HepG2 (cell line): ENCODE measurements around the gene KIAA1958. TPM values are rescaled to one million over a fixed set of nuclear protein-coding genes. Genes with fewer than 3 reads are reported as not detected.

ENCODE experiments used
- CCAR2 ChIP-seq: fragments of 200-400 bp; formaldehyde crosslinking; optimal IDR thresholded peaks from 2 replicates; pipeline ENCODE3; 2018; ENCODE audit warnings: low read depth, mild to moderate bottlenecking, low read length, moderate library complexity
- DR1 ChIP-seq: sonication (generic); formaldehyde crosslinking; IDR thresholded peaks from 2 replicates; pipeline ENCODE4 v1.8.0; 2021; ENCODE audit warnings: mild to moderate bottlenecking, missing genetic modification reagents, inconsistent platforms
- ELF4 ChIP-seq: sonication (generic); formaldehyde crosslinking; IDR thresholded peaks from 2 replicates; pipeline ENCODE4 v1.5.0; 2020; ENCODE audit warnings: missing genetic modification reagents, mild to moderate bottlenecking, moderate library complexity, borderline replicate concordance
- FOXA3 ChIP-seq: IDR thresholded peaks from 2 replicates; pipeline ENCODE4 v1.6.1; 2016; ENCODE audit warnings: missing genetic modification reagents, missing compliant biosample characterization
- FOXP1 ChIP-seq, 2 experiments: fragments of 450-650 bp in 1 of 2; IDR thresholded peaks; 2 replicates each; pipeline ENCODE4 v1.6.1; 2017 to 2018; ENCODE audit warnings: antibody characterized with exemption in 1 of 2
- FOXP4 ChIP-seq: sonication (generic); formaldehyde crosslinking; IDR thresholded peaks from 2 replicates; pipeline ENCODE4 v1.4.0; 2020; ENCODE audit warnings: missing genetic modification reagents
- GLMP ChIP-seq: sonication (generic); formaldehyde crosslinking; IDR thresholded peaks from 2 replicates; pipeline ENCODE4 v1.9.0; 2021; ENCODE audit warnings: missing genetic modification reagents, mild to moderate bottlenecking, borderline replicate concordance
- KDM1A ChIP-seq: IDR thresholded peaks from 2 replicates; pipeline ENCODE4 v1.6.1; 2016; ENCODE audit warnings: missing compliant biosample characterization
- MAX ChIP-seq: IDR thresholded peaks from 2 replicates; pipeline ENCODE4 v1.6.1; 2012; ENCODE audit warnings: inconsistent platforms
- MIXL1 ChIP-seq: IDR thresholded peaks from 2 replicates; pipeline ENCODE4 v1.6.1; 2016
- MTERF4 ChIP-seq: sonication (generic); formaldehyde crosslinking; IDR thresholded peaks from 2 replicates; pipeline ENCODE4 v1.8.0; 2023; ENCODE audit warnings: mild to moderate bottlenecking, missing genetic modification reagents
- NFIC ChIP-seq: IDR thresholded peaks from 2 replicates; pipeline ENCODE4 v1.6.1; 2012; ENCODE audit warnings: mild to moderate bottlenecking, low read length, inconsistent platforms
- NR2F6 ChIP-seq, 2 experiments: IDR thresholded peaks; 2 replicates each; pipeline ENCODE4 v1.6.1; 2016; ENCODE audit warnings: antibody characterized with exemption in 1 of 2, mild to moderate bottlenecking in 1 of 2
- PAXIP1 ChIP-seq: sonication (generic); formaldehyde crosslinking; conservative IDR thresholded peaks from 2 replicates; pipeline ENCODE4 v1.4.0; 2020; ENCODE audit warnings: mild to moderate bottlenecking, missing genetic modification reagents, moderate library complexity
- RARA ChIP-seq: IDR thresholded peaks from 2 replicates; pipeline ENCODE4 v1.6.1; 2016; ENCODE audit warnings: missing genetic modification reagents, missing compliant biosample characterization
- SYNCRIP ChIP-seq: fragments of 200-400 bp; formaldehyde crosslinking; IDR thresholded peaks from 2 replicates; pipeline ENCODE4 v1.6.1; 2018; ENCODE audit warnings: mild to moderate bottlenecking, low read depth, low read length; ENCODE audit not compliant: insufficient read depth
- TMF1 ChIP-seq: sonication (generic); formaldehyde crosslinking; IDR thresholded peaks from 2 replicates; pipeline ENCODE4 v1.8.1; 2022; ENCODE audit warnings: low read depth, missing genetic modification reagents
- TOE1 ChIP-seq: sonication (generic); formaldehyde crosslinking; IDR thresholded peaks from 2 replicates; pipeline ENCODE4 v1.4.0; 2020; ENCODE audit warnings: mild to moderate bottlenecking, missing genetic modification reagents
- ZNF207 ChIP-seq: fragments of 450-650 bp; IDR thresholded peaks from 2 replicates; pipeline ENCODE4 v1.6.1; 2016; ENCODE audit warnings: antibody characterized with exemption, borderline replicate concordance
- ZNF331 ChIP-seq: sonication (generic); formaldehyde crosslinking; IDR thresholded peaks from 2 replicates; pipeline ENCODE4 v1.4.0; 2020; ENCODE audit warnings: missing genetic modification reagents
- polyA plus RNA-seq, 8 experiments: library from polyadenylated mRNA; depleted of rRNA in 3 of 8; stranded (reverse) in 7 of 8; unstranded in 1 of 8; fragments of >200 nt; fragmentation: Illumina TruSeq in 4 of 8; extraction: Trizol in 4 of 8; gene quantifications; 2 replicates each; pipeline versions ENCODE4 v1.2.1 to v1.2.3, GENCODE V29; 2011 to 2016; ENCODE audit warnings: low read depth in 4 of 8, missing spikeins in 1 of 8, mixed read lengths in 1 of 8; ENCODE audit not compliant: insufficient read depth in 1 of 8
- total RNA-seq, 5 experiments: library from RNA; depleted of rRNA; stranded (reverse); fragments of >200 nt; fragmentation: Illumina TruSeq; extraction: Trizol; gene quantifications; 2 replicates each; pipeline ENCODE4 v1.2.3, GENCODE V29; 2016; ENCODE audit warnings: low read depth in 1 of 5

Gene KIAA1958
- total and polyA plus RNA-seq, 2 of the 13 experiments (the other 11 are each of a cell fraction or from before 2014, with no cell fraction given): 8.5 to 10.3 TPM

GRCh38 chr9:112489876-112490666 lies 3.4 kb downstream of the KIAA1958 start (continued):
- TF ChIP-seq MAX (0 out of 2 replicates have a peak, but pooled peaks have one; percentile 23), TMF1 (CRISPR knock-in tag) (no peak), ZNF207 (no peak), TOE1 (no peak), ZNF331 (CRISPR knock-in tag) (no peak), CCAR2 (no peak), FOXA3 (CRISPR knock-in tag) (peak; percentile 5; the same call in 1 of the 2 replicates), MTERF4 (CRISPR knock-in tag) (no peak), NFIC (no peak), SYNCRIP (no peak), DR1 (CRISPR knock-in tag) (no peak), FOXP1 (IDR thresholded peaks at IDR 0.05) (no peak), FOXP1 (CRISPR knock-in tag; IDR thresholded peaks at IDR 0.05) (peak; percentile 36; the same call in 1 of the 2 replicates), GLMP (CRISPR knock-in tag) (no peak), KDM1A (CRISPR knock-in tag) (no peak), ELF4 (CRISPR knock-in tag) (no peak), PAXIP1 (0 out of 2 replicates have a peak, but pooled peaks have one; percentile 25), FOXP4 (CRISPR knock-in tag) (peak; percentile 49), RARA (CRISPR knock-in tag) (0 out of 2 replicates have a peak, but pooled peaks have one; percentile 13), NR2F6 (IDR thresholded peaks at IDR 0.05) (no peak; the same call in 1 of the 2 replicates), NR2F6 (CRISPR knock-in tag; IDR thresholded peaks at IDR 0.05) (0 out of 2 replicates have a peak, but pooled peaks have one; percentile 29), MIXL1 (CRISPR knock-in tag) (0 out of 2 replicates have a peak, but pooled peaks have one; percentile 2)
